Measurements from ENCODE around the gene HEMK1.
A peak's percentile ranks its signal among the peaks of the same experiment; 100 is the strongest.

Gene HEMK1

GRCh38 chr3:50617096-50617791 is 47.9 kb downstream of the HEMK1 start, which contains the start of gene MAPKAPK3:
Gene MAPKAPK3, plus strand, starts transcription at chr3:50617151. Its CDS starts 415 bp downstream, at chr3:50617566.
- peak; percentile 49 for DNase-seq

- no peak for DNase-seq
Observed at GRCh38 chr3:50617911-50618481, 48.7 kb downstream of the HEMK1 start.

- no peak for DNase-seq
Observed at GRCh38 chr3:50620420-50620819, 51.1 kb downstream of the HEMK1 start.

- no peak for DNase-seq
Observed at GRCh38 chr3:50620820-50621219, 51.5 kb downstream of the HEMK1 start.

- no peak for DNase-seq
Observed at GRCh38 chr3:50622881-50623280, 53.6 kb downstream of the HEMK1 start.

- peak; percentile 61 for DNase-seq
Observed at GRCh38 chr3:50623840-50624474, 54.6 kb downstream of the HEMK1 start.

GRCh38 chr3:50624634-50625033 is 55.3 kb downstream of the HEMK1 start:
- DNase-seq, result no peak

- no peak for DNase-seq
Observed at GRCh38 chr3:50625231-50626182, 56.2 kb downstream of the HEMK1 start.

GRCh38 chr3:50626401-50626800 is 57.1 kb downstream of the HEMK1 start:
- no peak for DNase-seq

GRCh38 chr3:50627407-50628051 is 58.2 kb downstream of the HEMK1 start:
- DNase-seq, result no peak

GRCh38 chr3:50628601-50629000 is 59.3 kb downstream of the HEMK1 start:
- DNase-seq, result no peak

- no peak for DNase-seq
Observed at GRCh38 chr3:50630394-50630793, 61.1 kb downstream of the HEMK1 start.

GRCh38 chr3:50630877-50631276 is 61.6 kb downstream of the HEMK1 start:
- no peak for DNase-seq

- no peak for DNase-seq
Observed at GRCh38 chr3:50632450-50632849, 63.1 kb downstream of the HEMK1 start.

GRCh38 chr3:50633230-50633790 is 64.0 kb downstream of the HEMK1 start:
- no peak for DNase-seq

- DNase-seq, result no peak
Observed at GRCh38 chr3:50635066-50635465, 65.7 kb downstream of the HEMK1 start.

GRCh38 chr3:50637011-50637410 is 67.7 kb downstream of the HEMK1 start:
- no peak for DNase-seq

- DNase-seq, result no peak
Observed at GRCh38 chr3:50637945-50638344, 68.6 kb downstream of the HEMK1 start.

- DNase-seq, result no peak
Observed at GRCh38 chr3:50639055-50639494, 69.8 kb downstream of the HEMK1 start.

GRCh38 chr3:50642382-50642781 is 73.1 kb downstream of the HEMK1 start:
- DNase-seq, result no peak

GRCh38 chr3:50644561-50644960 is 75.2 kb downstream of the HEMK1 start:
- no peak for DNase-seq

- DNase-seq, result no peak
Observed at GRCh38 chr3:50645378-50645777, 76.1 kb downstream of the HEMK1 start.

Data from activated naive CD4-positive, alpha-beta T cell treated with Interleukin-2 at 50 U/mL for 16 hours (primary cell).